Measurements from ENCODE around the gene ZNF581.

ZNF581 gene

DNA sequence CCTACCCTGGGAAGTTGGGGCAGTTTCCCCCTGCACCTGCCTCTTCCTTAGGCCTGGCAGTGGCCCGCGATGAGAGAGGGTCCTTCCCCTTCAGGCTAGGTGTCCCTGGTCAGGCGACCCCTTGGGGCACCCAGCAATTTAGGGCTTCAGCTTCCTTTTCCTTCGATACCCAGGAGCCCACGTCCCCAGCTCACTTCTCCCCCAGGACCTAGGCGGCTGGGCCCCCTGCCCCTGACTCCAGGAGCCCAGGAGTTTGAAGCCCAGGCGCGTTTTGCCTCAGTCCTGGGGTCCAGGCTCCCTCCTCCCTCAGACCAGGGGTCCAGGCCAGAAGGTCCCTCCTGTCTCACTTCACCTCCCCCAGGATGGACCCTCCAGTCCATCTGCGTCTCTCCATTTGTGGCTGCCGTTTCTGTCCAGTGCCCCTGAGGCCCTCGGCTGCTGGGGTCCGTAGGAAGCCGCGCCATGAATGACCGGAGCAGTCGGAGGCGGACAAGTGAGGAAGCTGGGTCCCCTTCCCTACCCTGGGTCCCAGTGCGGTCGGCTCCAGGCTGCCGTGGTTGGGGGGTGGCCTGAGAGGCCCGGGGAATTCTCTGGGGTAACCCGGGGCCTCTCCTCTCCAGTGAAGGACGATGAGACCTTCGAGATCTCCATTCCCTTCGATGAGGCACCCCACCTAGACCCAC lies 5.3 kb downstream of the ZNF581 start:
- no peak for DNase-seq (ENCODE audit: low spot score)

DNA sequence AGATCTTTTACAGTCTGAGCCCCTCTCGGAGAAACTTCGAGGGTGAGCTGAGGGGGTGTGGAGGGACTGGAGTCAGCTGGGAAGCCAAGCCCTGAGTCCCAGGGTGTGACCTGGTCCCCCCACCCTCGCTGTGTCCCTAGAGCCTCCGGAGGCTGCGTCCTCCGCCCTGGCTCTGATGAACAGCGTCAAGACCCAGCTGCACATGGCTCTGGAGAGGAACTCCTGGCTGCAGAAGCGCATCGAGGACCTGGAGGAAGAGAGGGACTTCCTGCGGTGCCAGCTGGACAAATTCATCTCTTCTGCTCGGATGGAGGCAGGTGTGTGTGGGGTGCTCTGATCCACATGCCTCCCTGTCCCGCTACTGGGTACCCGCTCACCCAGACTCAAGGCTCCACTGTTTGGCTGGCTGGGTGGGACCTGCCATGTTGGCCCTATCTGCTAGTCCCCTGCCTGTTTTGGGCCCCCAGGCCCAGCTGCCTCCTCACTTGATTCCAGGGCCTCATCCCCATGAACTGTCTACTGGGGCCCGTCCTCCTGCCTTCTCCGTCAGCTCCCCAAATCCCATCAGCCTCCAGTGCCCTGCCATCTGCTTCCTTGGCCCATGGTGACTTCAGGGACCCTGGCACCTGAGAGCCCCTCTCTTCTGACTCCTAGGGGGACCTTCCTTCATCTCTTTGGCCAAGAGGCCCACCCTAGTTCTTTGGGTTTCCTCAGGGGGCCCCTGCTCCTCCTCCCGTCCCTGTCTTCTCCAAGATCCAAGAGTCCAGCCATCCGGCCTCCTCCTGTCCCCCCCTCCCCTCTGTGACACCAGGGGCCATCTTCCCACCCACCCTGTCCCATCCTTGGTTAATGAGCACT lies 6.0 kb downstream of the ZNF581 start:
- DNase-seq (ENCODE audit: low spot score) = no peak

DNA sequence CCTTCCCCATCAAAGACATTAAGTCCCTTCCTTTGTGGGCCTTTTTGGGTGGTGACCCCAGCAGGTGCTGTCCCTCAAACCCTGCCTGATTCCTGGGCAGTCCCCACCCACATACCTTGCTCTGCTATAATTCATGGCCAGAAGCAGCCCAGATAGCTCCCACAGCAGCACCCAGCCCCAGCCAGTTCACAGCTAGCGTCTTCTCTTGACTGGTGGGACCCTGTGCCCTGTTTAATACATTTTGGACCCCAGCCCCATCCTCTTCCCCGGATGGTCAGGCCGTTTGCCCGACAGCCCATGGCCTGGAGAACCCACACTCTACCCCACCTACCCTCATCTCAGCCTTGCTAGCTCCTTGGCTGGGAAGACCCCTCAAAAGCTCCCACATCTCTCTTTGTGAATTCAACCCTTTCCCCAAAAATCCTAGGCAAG lies 6.7 kb downstream of the ZNF581 start:
- no peak for DNase-seq (ENCODE audit: low spot score)

DNA sequence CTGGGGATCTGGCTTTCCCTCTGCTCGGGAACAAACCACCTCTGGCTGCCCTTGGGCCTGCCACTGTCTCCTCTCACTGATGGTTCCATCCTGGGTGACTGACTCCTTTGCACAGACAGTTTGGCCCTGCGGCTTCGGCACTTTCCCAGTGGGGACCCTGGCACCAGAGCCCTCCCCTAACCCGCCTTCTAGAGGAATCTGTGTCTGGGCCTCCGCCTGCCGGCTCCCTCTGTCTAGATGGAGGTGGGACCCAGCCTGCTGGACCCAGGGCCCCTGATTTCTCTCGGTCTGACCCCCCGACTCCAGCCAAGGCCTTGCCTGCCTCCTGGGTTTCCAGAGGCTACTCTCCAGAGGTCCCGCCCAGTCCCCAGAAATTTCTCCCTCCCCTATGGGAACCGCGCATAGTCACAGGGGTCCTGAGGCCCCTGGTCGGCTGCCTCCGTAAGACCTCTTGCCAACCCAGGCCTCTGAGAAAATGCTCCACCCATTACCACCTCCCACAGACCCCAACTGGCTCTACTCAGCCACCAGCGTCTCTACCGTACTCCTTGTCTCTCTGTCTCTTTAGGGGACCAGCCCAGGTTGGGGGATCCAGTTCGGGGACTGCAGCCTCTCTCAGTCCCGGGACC lies 7.3 kb downstream of the ZNF581 start:
- no peak for DNase-seq (ENCODE audit: low spot score)

DNA sequence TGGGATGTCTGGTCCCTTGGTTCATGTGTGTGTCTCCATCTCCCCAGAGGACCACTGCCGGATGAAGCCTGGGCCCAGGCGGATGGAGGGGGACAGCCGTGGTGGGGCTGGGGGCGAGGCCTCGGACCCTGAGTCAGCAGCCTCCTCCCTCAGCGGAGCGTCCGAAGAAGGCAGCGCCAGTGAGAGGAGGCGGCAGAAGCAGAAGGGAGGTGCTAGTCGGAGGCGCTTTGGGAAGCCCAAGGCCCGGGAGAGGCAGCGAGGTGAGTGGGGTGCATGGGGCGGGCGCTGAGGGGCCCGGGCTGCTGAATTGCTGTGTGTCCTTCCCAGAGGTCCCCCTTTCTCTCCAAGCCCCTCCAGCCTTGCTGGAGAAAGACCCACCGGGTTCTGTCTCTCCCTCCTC lies 7.8 kb downstream of the ZNF581 start:
- no peak for DNase-seq (ENCODE audit: low spot score)

DNA sequence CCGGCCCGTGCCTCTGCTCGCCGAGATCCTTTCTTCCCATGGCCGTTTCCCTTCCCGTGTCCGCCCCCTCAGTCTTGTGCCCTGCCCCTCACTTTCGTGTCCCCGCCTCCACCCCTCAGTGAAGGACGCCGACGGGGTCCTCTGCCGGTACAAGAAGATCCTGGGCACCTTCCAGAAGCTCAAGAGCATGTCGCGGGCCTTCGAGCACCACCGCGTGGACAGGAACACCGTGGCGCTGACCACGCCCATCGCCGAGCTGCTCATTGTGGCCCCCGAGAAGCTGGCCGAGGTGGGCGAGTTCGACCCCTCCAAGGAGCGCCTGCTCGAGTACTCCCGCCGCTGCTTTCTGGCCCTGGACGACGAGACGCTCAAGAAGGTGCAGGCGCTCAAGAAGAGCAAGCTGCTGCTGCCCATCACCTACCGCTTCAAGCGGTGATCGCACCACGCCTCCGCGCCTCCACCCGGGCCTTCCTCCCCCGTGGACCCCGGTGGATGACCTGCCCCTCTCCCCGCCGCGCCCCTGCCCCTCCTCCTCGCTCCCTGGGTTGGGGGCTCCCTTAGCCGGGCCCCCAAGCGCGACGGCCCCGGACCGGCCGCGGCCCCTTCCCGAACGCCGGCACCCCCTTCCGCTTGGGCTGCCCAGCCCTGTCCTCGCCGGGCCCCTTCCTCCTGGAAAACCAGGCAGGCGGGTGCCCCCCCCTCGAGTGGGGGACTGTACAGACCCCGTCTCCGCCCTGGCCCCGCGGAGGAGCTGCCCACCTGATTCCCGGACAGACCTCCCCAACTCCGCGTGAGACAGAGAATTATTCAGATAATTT lies 9.1 kb downstream of the ZNF581 start:
- DNase-seq (ENCODE audit: low spot score) = no peak

DNA sequence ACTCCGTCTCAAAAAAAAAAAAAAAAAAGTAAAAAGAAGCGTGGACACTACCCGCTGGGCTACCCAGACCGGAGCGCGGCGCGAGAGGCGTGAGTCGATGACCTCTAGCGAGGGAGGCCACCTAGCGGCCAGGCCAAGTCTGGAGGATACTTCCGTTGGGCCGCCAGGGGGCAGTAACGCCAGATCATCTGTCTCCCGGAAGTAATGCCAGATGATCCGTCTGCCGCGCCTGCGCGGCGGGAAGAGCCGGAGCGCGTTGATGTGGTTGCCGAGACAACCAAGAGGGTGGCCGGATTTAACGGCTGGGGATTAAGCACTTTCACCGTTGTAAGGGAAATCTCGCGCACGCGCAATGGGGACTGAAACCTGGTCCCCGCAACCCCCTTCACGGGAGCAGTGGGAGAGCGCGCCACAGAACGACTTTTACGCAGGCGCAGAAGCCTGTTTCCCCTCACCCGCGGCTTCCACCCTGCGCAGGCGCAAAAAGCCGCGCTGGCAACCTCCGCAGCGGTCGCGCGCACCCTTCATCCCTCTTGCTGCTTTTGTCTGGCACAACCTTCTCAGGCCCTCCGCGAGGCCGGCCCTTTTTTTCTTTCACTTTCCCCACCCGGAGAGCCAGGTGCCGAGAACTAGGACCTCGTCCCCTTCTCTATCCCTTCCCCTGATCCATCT lies 10.3 kb downstream of the ZNF581 start:
- peak; percentile 98 for DNase-seq (ENCODE audit: low spot score)

DNA sequence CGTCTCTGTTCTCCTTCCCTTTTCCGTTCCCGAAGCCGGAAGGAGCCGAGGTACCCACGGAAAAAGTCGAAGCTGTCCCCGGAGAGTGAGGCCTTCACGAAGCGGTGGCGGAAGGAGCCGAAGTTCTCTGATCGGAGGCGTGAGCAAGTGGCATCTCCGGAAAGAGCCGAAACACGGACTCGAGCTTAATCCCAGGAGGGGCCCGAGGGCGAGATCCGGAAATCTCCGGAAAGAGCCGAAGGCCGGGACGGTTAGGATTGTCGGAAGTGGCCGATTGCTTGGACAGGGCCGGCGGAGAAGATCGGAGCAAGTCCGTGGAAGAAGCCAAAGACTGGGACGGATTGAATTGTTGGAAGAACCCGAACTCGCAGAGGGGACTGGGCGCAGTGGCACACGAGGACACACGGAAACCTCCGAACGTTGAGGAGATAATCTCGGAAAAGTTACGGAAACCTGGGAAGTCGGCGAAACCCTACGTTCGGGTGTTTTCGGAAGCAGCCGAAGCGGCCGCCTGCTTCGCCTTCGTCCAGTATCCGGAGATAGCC lies 10.9 kb downstream of the ZNF581 start:
- peak; percentile 99 for DNase-seq (ENCODE audit: low spot score)

DNA sequence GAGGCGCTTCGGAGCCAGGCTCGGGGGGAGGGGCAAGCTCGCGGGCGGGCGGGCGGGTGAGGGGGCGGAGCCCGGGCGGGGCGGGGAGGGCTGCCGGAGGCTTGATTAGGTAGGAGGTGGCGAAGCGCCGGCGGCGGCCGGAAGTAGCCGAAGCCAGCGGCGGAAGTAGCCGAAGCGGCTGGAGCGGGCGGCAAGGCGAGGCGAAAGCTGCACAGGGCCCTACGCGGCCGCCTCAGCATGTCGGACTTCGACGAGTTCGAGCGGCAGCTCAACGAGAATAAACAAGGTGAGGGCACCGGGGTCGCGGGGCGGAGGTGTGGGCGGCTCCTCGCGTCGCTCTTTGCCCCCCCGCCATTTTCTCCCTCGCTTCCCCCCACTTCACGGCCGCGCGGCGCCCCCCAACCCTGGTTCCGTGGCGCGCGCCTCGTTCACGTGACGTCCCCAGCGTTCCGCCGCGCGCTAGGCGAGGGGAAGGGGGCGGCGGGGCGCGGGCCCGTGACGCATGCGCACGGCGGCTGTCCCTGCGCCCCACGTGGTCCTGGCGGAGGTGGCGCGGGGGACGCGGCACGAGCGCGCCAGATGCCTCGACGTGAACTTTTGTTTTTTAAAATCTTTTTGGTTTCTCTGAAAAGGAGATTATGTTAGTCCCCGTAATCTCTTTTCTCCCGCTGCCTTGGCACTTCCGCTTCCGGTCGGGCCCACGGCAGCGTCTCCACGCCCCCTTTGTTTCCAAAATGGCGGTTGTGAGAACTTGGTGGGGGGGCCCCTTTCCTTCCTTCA lies 11.6 kb downstream of the ZNF581 start, which contains the start of gene U2AF2:
TSS of gene U2AF2 (plus strand) at position 168 of the 780 bp plus-strand sequence. CDS start at position 238, 70 bp downstream.
- DNase-seq (ENCODE audit: low spot score) = peak; percentile 89

DNA sequence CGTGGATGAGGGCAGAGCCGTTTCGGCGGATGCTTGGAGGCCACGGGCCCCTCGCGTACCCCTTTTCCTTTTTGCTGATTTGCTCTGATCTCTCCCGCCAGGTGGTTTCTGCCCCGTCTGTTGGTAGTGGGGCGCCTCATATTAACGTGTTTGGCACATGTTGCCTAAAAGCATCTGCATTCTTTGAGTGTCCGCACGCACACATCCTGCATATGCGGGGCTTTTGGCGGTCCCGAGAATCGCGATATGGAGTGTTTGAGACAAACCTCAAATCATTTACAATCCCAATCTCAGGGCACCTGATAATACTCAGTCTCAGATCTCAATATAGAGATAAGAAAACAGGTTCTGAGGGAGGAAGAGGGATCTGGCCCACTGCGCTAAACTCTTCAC lies 12.2 kb downstream of the ZNF581 start:
- DNase-seq (ENCODE audit: low spot score) = no peak

DNA sequence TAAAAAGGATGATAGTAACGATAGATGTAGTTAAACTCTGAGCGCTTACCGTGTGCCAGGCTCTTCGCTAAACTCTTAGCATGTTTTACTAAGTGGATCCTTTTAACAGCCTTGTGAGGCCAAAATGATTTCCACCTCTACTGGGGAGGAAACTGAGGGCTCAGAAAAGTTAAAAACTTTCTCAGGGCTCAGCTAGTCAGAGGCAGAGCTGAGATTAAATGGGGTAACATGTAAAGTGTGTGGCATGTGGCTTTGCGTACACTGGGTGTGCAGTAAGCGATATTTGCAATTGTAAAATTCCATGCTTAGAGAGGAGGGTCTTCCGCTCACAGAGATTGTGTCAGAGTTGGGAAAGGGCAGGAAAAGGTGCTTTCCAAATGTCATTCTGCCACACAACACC lies 13.1 kb downstream of the ZNF581 start:
- DNase-seq (ENCODE audit: low spot score) = no peak

DNA sequence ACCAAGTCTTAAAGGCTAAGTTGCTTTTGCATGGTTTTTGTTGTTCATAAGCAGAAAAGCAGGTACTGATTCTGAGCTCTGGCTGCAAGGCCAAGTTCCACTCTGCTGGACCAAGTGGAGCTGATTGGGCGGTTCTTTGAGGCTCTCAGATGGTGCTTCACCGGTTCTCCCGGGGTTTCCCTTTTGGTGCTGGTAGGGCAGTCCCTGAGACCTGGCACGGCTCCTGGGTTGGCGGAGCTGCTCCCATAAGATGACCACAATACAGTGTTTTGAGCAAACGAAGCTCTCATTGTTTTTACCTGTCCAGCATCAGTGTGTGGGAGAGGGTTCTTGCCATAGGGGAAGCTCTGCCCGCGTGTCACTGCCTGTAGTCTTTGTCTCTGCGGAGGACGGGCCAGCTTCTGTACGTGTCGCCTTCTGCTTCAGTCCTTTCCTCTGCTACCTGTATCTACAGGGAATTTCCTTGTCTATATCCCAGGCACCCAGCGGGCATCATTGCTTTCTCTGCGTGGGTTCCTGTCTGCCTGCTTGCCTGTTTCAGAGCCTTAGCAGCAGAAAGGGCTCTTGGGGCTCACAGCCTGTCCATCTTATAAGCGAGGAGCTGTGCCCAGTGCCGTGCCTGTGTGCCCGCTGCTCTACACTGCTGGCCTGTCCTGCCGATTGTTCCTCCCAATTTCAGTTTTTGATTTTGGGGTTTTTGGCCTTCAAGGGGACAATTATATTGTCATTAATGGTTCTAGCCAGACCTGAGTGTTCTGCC lies 13.7 kb downstream of the ZNF581 start:
- DNase-seq (ENCODE audit: low spot score) = no peak

DNA sequence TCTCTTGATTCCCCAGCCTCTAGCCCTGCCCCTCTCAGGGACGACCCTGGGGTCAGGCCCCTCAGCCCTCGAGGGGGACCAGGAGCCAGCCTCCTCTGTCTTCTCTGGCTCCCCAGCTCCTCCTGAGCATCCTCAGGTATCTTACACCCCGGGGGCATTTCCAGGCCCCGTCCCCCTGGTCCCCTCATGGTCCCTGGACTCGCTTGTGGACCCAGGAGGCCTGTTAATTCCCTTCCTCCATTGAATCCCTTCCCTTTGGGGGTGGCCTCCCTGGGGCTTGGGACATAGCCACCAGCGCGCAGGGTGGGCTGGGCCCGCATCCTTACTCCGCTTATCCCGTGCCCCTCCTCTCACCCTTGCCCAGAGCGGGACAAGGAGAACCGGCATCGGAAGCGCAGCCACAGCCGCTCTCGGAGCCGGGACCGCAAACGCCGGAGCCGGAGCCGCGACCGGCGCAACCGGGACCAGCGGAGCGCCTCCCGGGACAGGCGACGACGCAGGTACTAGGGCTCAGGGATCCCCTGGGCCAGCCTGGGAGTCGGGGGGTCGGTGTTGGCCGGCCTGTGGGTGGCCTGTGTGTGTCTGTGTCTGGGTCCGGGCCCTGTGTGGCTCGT lies 15.5 kb downstream of the ZNF581 start:
- DNase-seq (ENCODE audit: low spot score) = no peak

DNA sequence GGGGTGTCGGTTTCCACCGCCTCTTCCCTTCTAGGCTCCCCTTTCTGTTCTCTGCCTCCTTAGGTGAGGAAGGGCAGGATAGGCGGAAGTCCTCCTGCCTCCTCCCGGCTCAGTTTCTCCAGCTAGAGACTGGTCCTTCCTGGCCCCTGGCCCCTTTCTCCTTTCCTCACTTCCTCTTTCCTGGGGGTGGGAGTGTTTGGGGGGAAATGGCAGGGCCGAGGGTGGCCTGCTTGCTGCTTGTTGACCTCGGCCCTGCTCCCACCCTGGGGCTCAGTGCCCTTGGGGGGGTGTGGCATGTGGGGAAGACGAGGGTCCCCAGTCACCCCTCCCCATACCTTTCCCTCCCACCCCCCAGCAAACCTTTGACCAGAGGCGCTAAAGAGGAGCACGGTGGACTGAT lies 16.4 kb downstream of the ZNF581 start:
- DNase-seq (ENCODE audit: low spot score) = no peak

DNA sequence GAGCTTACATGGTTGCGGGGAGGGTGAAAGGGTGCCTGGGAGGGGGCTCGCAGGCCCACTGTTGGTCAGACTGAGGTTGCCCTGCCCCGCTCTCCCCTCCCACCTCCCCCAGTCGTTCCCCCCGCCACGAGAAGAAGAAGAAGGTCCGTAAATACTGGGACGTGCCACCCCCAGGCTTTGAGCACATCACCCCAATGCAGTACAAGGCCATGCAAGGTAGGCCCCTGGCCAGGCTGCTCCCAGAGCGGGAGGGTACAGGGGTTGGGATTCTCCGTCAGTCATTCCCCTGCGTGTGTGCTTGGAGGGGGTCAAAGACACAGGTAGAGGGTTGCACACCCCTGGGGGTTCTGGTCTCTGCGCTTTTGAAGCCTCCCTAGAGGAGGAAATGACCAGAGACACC lies 17.0 kb downstream of the ZNF581 start:
- no peak for DNase-seq (ENCODE audit: low spot score)

DNA sequence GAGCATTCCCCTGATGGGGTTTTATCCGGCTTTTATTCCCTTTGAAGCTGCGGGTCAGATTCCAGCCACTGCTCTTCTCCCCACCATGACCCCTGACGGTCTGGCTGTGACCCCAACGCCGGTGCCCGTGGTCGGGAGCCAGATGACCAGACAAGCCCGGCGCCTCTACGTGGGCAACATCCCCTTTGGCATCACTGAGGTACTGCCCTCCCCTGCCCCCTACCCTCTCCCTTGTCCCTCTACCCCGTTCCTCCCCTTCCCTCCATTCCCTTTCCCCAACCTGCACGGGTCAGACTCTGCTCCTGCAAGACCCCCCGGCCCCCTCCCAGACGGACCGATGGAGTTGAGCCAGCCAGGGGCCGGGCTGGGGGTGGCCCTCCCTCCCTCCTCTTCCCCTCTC lies 17.5 kb downstream of the ZNF581 start:
- DNase-seq (ENCODE audit: low spot score) = no peak

DNA sequence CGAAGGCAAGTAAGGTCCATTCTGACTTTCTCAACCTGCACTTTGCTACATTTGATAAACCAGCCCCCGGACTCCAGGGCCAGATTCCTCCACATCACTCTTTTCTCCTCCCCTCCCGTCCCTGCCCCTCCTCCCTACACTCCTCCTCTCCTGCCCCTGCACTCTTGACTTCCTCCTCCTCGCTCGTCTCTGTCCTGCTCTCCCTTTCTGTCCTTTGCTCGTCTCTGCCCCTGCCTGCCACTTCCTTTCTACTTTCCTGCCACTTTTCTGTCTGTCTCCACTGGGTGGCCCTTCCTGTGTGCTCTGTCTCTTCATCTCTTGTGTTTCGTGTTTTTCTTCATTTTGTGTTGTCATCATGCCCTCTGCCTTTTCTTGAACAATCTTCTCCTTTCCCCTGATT lies 18.4 kb downstream of the ZNF581 start:
- DNase-seq (ENCODE audit: low spot score) = no peak

DNA sequence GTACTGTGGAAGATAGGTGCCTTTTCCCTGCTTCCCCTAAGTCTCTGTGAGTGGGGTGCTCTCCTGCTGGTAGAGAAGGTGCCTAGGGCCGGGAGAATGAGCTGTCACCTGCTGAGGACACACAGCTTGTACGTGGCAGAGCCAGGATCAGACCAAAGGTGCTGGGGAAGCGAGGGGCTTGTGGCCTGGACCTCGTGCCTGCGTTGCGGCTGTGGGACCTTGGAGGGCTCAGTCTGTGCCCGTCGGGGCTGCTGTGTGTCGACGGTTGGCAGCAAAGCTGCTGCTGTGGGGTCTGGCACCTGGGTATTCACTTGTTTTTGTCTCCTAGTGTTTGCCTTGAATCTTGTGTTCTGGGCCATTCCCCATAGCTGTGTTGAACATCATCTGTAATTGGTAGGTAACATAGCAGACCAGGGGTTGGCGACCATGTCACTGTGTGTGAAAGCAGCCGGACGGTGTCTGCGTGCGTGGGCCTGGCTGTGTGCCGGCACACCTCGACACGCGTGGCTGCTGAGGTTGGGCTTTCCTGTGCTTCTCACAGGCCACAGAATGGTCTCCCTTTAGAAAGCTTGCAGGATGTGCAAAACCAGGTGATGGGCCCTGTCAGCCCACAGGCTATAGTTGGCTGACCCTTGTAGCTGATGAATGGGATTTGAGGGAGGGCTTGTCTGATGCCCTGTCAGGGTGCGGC lies 20.5 kb downstream of the ZNF581 start:
- no peak for DNase-seq (ENCODE audit: low spot score)
